HepG2 (cell line): ENCODE data around the gene SIRPA.

Source experiments
- ARHGAP35 ChIP-seq: sonication (generic); formaldehyde crosslinking; IDR thresholded peaks from 2 replicates; pipeline ENCODE4 v1.9.0; 2022; ENCODE audit warnings: mild to moderate bottlenecking, inconsistent platforms, moderate library complexity, missing genetic modification reagents, borderline replicate concordance
- CCDC6 ChIP-seq: sonication (generic); formaldehyde crosslinking; IDR thresholded peaks from 2 replicates; pipeline ENCODE4 v1.8.1; 2022; ENCODE audit warnings: mild to moderate bottlenecking, missing genetic modification reagents, moderate library complexity
- CTCF ChIP-seq: sonication (generic); formaldehyde crosslinking; IDR thresholded peaks from 2 replicates; pipeline ENCODE4 v1.5.0; 2020; ENCODE audit warnings: mild to moderate bottlenecking, missing genetic modification reagents, moderate library complexity
- FOXK2 ChIP-seq: fragments of 450-650 bp; IDR thresholded peaks from 2 replicates; pipeline ENCODE4 v1.6.1; 2016
- GABPA ChIP-seq, 2 experiments: IDR thresholded peaks; 2 replicates each; pipeline ENCODE4 v1.6.1; 2011 to 2016; ENCODE audit warnings: low read depth in 2 of 2, low read length in 1 of 2, missing biosample characterization in 1 of 2, missing genetic modification characterization in 1 of 2
- KLF13 ChIP-seq: sonication (generic); formaldehyde crosslinking; IDR thresholded peaks from 2 replicates; pipeline ENCODE4 v1.4.0; 2020; ENCODE audit warnings: mild to moderate bottlenecking, missing genetic modification reagents
- KMT2B ChIP-seq: IDR thresholded peaks from 2 replicates; pipeline ENCODE4 v1.6.1; 2016; ENCODE audit warnings: missing genetic modification reagents, missing compliant biosample characterization
- PLSCR1 ChIP-seq: sonication (generic); formaldehyde crosslinking; IDR thresholded peaks from 2 replicates; pipeline ENCODE4 v1.5.0; 2020; ENCODE audit warnings: missing genetic modification reagents, mild to moderate bottlenecking, borderline replicate concordance
- SPEN ChIP-seq: sonication (generic); formaldehyde crosslinking; IDR thresholded peaks from 2 replicates; pipeline ENCODE4 v1.5.1; 2020; ENCODE audit warnings: low read depth, mild to moderate bottlenecking, missing genetic modification reagents
- YY1 ChIP-seq: IDR thresholded peaks from 2 replicates; pipeline ENCODE4 v1.6.1; 2011; ENCODE audit warnings: low read length, low read depth, moderate library complexity, mild to moderate bottlenecking; ENCODE audit not compliant: insufficient read depth, insufficient replicate concordance
- ZFX ChIP-seq: sonication (generic); formaldehyde crosslinking; IDR thresholded peaks from 2 replicates; pipeline ENCODE4 v1.4.0; 2020; ENCODE audit warnings: mild to moderate bottlenecking, low read depth, missing genetic modification reagents, moderate library complexity
- ZNF24 ChIP-seq: fragments of 450-650 bp; IDR thresholded peaks from 2 replicates; pipeline ENCODE4 v1.6.1; 2017; ENCODE audit warnings: antibody characterized with exemption, mild to moderate bottlenecking
- ZNF781 ChIP-seq: sonication (generic); formaldehyde crosslinking; IDR thresholded peaks from 2 replicates; pipeline ENCODE4 v1.5.1; 2020; ENCODE audit warnings: borderline replicate concordance, mild to moderate bottlenecking, missing genetic modification reagents; ENCODE audit errors: not compliant biosample characterization
- ZNF883 ChIP-seq: sonication (generic); formaldehyde crosslinking; IDR thresholded peaks from 2 replicates; pipeline ENCODE4 v1.5.1; 2020; ENCODE audit warnings: mild to moderate bottlenecking, missing genetic modification reagents; ENCODE audit errors: not compliant biosample characterization

GRCh38 chr20:1892119-1892385 is 3.2 kb upstream of the SIRPA start:
- TF ChIP-seq CTCF (CRISPR knock-in tag) (no peak), FOXK2 (no peak), ZNF24 (no peak), CCDC6 (no peak), SPEN (CRISPR knock-in tag) (no peak), ZNF781 (CRISPR knock-in tag) (no peak), ZFX (no peak), YY1 (no peak), ARHGAP35 (CRISPR knock-in tag) (no peak), PLSCR1 (CRISPR knock-in tag) (no peak), KLF13 (no peak), ZNF883 (CRISPR knock-in tag) (no peak), GABPA (IDR thresholded peaks at IDR 0.05; ENCODE audit: low read depth, low read length) (no peak), GABPA (CRISPR knock-in tag; IDR thresholded peaks at IDR 0.05; ENCODE audit: low read depth) (no peak), KMT2B (CRISPR knock-in tag) (no peak)
